B cell (primary cell): ENCODE data around the gene ENDOG. TPM values are rescaled to one million over a fixed set of nuclear protein-coding genes. Genes with fewer than 3 reads are reported as not detected.

Experiments used
- ATAC-seq: fragments of 200-7000 bp; cut with Tn5 transposase; one replicate; pipeline ENCODE4 v1.10.0; 2021; ENCODE audit warnings: low read depth, mild to moderate bottlenecking, moderate number of reproducible peaks, moderate library complexity
- CTCF ChIA-PET: fragments of 350-600 bp; sonication (Branson Sonifier 250); formaldehyde crosslinking; loops from one replicate; lab custom pipeline; 2021; ENCODE audit warnings: antibody characterized with exemption, inconsistent platforms; lab: Charles Lee
- POLR2A ChIA-PET: fragments of 350-600 bp; sonication (Branson Sonifier 250); formaldehyde crosslinking; loops from one replicate; lab custom pipeline; 2021; ENCODE audit warnings: antibody characterized with exemption; lab: Charles Lee
- DNase-seq: peaks from one replicate; pipeline ENCODE4 v3.0.0; 2013
- H2AFZ ChIP-seq: 2 replicates; pipeline ENCODE4 v1.6.1; 2012; ENCODE audit warnings: mild to moderate bottlenecking, low read depth, low read length; ENCODE audit not compliant: insufficient read depth, poor library complexity, severe bottlenecking
- H3K27ac ChIP-seq, 2 donors: 1 replicate in 1 of 2; 2 replicates in 1 of 2; pipeline ENCODE4 v1.5.1; 2012 to 2013; ENCODE audit warnings: low read length in 2 of 2, mild to moderate bottlenecking in 2 of 2, moderate library complexity in 1 of 2
- H3K27me3 ChIP-seq, 4 experiments: fragments of 200-600 bp in 1 of 4; sonication (generic) in 1 of 4; replicated peaks in 1 of 4; 1 replicate in 2 of 4; 2 replicates in 2 of 4; pipeline versions ENCODE4 v1.6.1 to v1.7.0; 2013 to 2016; ENCODE audit warnings: low read length in 3 of 4, mild to moderate bottlenecking in 2 of 4, mixed read lengths in 1 of 4, moderate library complexity in 1 of 4; ENCODE audit not compliant: insufficient read depth in 4 of 4, control insufficient read depth in 3 of 4; ENCODE audit errors: control extremely low read depth in 1 of 4
- H3K36me3 ChIP-seq, 2 experiments: replicated peaks in 1 of 2; 1 replicate in 1 of 2; 2 replicates in 1 of 2; pipeline versions ENCODE4 v1.6.1 to v1.7.1; 2013; ENCODE audit warnings: low read length in 1 of 2; ENCODE audit not compliant: insufficient read depth in 2 of 2, control insufficient read depth in 1 of 2; ENCODE audit errors: control extremely low read depth in 1 of 2, extremely low read depth in 1 of 2
- H3K4me1 ChIP-seq, 2 donors: fragments of 200-600 bp in 1 of 2; sonication (generic) in 1 of 2; 1 replicate in 1 of 2; 2 replicates in 1 of 2; pipeline versions ENCODE4 v1.5.1 to v1.6.1; 2013 to 2017; ENCODE audit warnings: low read length in 2 of 2; ENCODE audit not compliant: control insufficient read depth in 2 of 2, insufficient read depth in 2 of 2
- H3K4me2 ChIP-seq: replicated peaks from 2 replicates; pipeline ENCODE3; 2012; ENCODE audit warnings: mild to moderate bottlenecking, low read depth, low read length; ENCODE audit not compliant: poor library complexity, severe bottlenecking
- H3K4me3 ChIP-seq, 5 experiments: fragments of 200-600 bp in 1 of 5; sonication (generic) in 1 of 5; 1 replicate in 3 of 5; 2 replicates in 2 of 5; pipeline versions ENCODE4 v1.5.1 to v1.7.0; 2011 to 2016; ENCODE audit warnings: low read length in 4 of 5, mild to moderate bottlenecking in 4 of 5, low read depth in 2 of 5, control low read depth in 1 of 5, moderate library complexity in 1 of 5; ENCODE audit not compliant: insufficient read depth in 1 of 5; ENCODE audit errors: control extremely low read depth in 1 of 5, extremely low read depth in 1 of 5
- H3K79me2 ChIP-seq: fragments of 200-600 bp; sonication (generic); one replicate; pipeline ENCODE4 v1.6.0; 2016; ENCODE audit warnings: low read length; ENCODE audit not compliant: control insufficient read depth, insufficient read depth
- H3K9ac ChIP-seq: fragments of 200-600 bp; sonication (generic); 2 replicates; pipeline ENCODE4 v1.6.1; 2017; ENCODE audit warnings: mild to moderate bottlenecking, low read length, moderate library complexity
- H3K9me3 ChIP-seq, 3 donors: one replicate each; pipeline versions ENCODE4 v1.6.1 to v1.7.1; 2013; ENCODE audit warnings: low read length in 2 of 3; ENCODE audit not compliant: control insufficient read depth in 2 of 3, insufficient read depth in 1 of 3; ENCODE audit errors: control extremely low read depth in 1 of 3
- H4K20me1 ChIP-seq: 2 replicates; pipeline ENCODE4 v1.6.0; 2012; ENCODE audit warnings: mild to moderate bottlenecking, low read length; ENCODE audit not compliant: insufficient read depth, control insufficient read depth, poor library complexity, severe bottlenecking
- H3K27ac Mint-ChIP-seq: one replicate; pipeline ENCODE4 v1.8.0; 2021; ENCODE audit warnings: mixed read lengths
- H3K27me3 Mint-ChIP-seq: one replicate; pipeline ENCODE4 v1.8.0; 2021; ENCODE audit warnings: mixed read lengths
- H3K4me1 Mint-ChIP-seq: one replicate; pipeline ENCODE4 v1.8.0; 2021; ENCODE audit warnings: mixed read lengths
- H3K4me3 Mint-ChIP-seq: one replicate; pipeline ENCODE4 v1.8.0; 2021; ENCODE audit warnings: mixed read lengths
- H3K9me3 Mint-ChIP-seq: one replicate; pipeline ENCODE4 v1.8.0; 2022; ENCODE audit warnings: mixed read lengths; ENCODE audit not compliant: insufficient read depth
- CTCF ChIP-seq: fragments of 200-600 bp; IDR thresholded peaks from one replicate; pipeline ENCODE4 v1.8.0; 2022; ENCODE audit warnings: antibody characterized with exemption, mild to moderate bottlenecking
- EZH2 ChIP-seq: IDR thresholded peaks from 2 replicates; pipeline ENCODE4 v1.6.1; 2012; ENCODE audit warnings: borderline replicate concordance, low read depth, mild to moderate bottlenecking, moderate library complexity, low read length; ENCODE audit not compliant: insufficient read depth, poor library complexity, severe bottlenecking
- WGBS: methylation state at CpG from one replicate; pipeline ENCODE4 v1.1.5; 2013; ENCODE audit warnings: missing lambda C conversion rate; ENCODE audit not compliant: insufficient coverage; 5-methylcytosine and 5-hydroxymethylcytosine counted together
- intact Hi-C: fragments of 100-400 bp; cut with micrococcal nuclease; formaldehyde crosslinking; loops from one replicate; pipeline ENCODE4 v1.10.0; 2022
- polyA plus RNA-seq: library from polyadenylated mRNA; depleted of rRNA; stranded (reverse); fragments of >200 nt; gene quantifications from 2 replicates; pipeline ENCODE4 v1.2.3, GENCODE V29; 2012
- total RNA-seq, 2 donors: library from RNA; stranded (reverse); fragments of 120-200 nt in 1 of 2; gene quantifications; 1 replicate in 1 of 2; 2 replicates in 1 of 2; pipeline versions ENCODE4 v1.2.3 to v1.2.4, GENCODE V29; 2013 to 2022

The ENDOG gene
- total and polyA plus RNA-seq, 2 donors (not counting 1 experiment from before 2014, with no cell fraction given): 12.5 to 19.3 TPM

GRCh38 chr9:128802482-128802881 is 15.8 kb upstream of the ENDOG start:
- no peak overlapping the region for H3K27ac Mint-ChIP-seq
- H3K9me3 Mint-ChIP-seq: no peaks in the 10 kb centered on the region
- H3K27ac ChIP-seq: no peak overlapping the region
- no peak overlapping the region for H3K4me3 ChIP-seq
- 98% methylated on average over 3 of the region's 4 CpGs for WGBS
- POLR2A ChIA-PET: no interaction called here
- H3K79me2 ChIP-seq: no peaks in the 10 kb centered on the region
- H3K9ac ChIP-seq: no peak overlapping the region
- CTCF ChIA-PET: no interaction called here
- no peaks in the 10 kb centered on the region for H3K27me3 Mint-ChIP-seq
- H2AFZ ChIP-seq: no peak overlapping the region
- ATAC-seq (no peak), DNase-seq (no peak)
- H3K4me1 Mint-ChIP-seq: no peaks in the 10 kb centered on the region
- no peaks in the 10 kb centered on the region for H3K27me3 ChIP-seq
- peaks cover 0 to 58% of the 10 kb centered on the region in 2 experiments for H3K36me3 ChIP-seq
- no peak overlapping the region for H3K4me3 Mint-ChIP-seq
- H3K4me1 ChIP-seq: no peaks in the 10 kb centered on the region
- intact Hi-C loops: no loop called here
- no peak overlapping the region for H3K4me2 ChIP-seq
- no peaks in the 10 kb centered on the region for H3K9me3 ChIP-seq
- TF ChIP-seq EZH2 (no peak), CTCF (no peak)
- H4K20me1 ChIP-seq: no peaks in the 10 kb centered on the region

GRCh38 chr9:128805661-128806060 is 12.6 kb upstream of the ENDOG start:
- ChIA-PET CTCF (interaction anchor here (0.7 kb wide), 1 partner anchor 437 kb away, joined by 3 read pairs; no protein-coding TSS in a partner anchor), POLR2A (no interaction called here)
- no peak for DNase-seq
- TF ChIP-seq EZH2: no peak
- no peak for TF ChIP-seq CTCF
- Histone ChIP-seq H3K9me3 (no peaks in the 10 kb centered on the region), H3K4me2 (no peak overlapping the region), H2AFZ (no peak overlapping the region), H3K79me2 (no peaks in the 10 kb centered on the region), H3K9ac (no peak overlapping the region), H3K27me3 (no peaks in the 10 kb centered on the region), H3K36me3 (peaks cover 0 to 45% of the 10 kb centered on the region in 2 experiments), H4K20me1 (no peaks in the 10 kb centered on the region), H3K4me3 (no peak overlapping the region), H3K27ac (no peak overlapping the region), H3K4me1 (no peaks in the 10 kb centered on the region)
- no peak overlapping the region for H3K4me3 Mint-ChIP-seq
- intact Hi-C loops: no loop called here
- no peaks in the 10 kb centered on the region for H3K4me1 Mint-ChIP-seq
- 98% methylated on average over 14 of the region's 14 CpGs for WGBS
- H3K9me3 Mint-ChIP-seq: no peaks in the 10 kb centered on the region
- no peak for ATAC-seq
- no peaks in the 10 kb centered on the region for H3K27me3 Mint-ChIP-seq
- no peak overlapping the region for H3K27ac Mint-ChIP-seq
